ENCODE measurements around the gene PACC1. TPM values are rescaled to one million over a fixed set of nuclear protein-coding genes. Genes with fewer than 3 reads are reported as not detected.

Gene PACC1
- total RNA-seq, 1 experiment from 2014 or later = 27.7 TPM

DNA sequence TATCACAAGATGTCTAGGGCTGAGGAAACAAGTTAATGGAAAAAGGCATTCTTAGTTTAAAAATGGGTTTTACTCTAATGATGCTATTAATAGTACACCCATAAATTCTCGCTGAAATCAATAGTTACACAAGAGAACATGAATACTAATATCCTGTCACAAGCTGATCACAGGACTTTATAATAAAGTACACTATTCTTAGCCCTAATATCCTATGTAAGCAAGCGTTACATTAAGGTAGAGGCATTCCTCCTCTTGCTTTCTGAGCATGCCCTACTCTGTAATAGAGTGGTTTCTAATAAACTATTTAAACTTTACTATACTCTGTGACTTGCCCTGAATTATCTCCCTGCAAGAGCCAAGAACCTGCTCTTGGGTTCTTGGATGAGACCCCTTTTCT, 6.5 kb upstream of the PACC1 start:
- POLR2A ChIA-PET (ENCODE audit: unreplicated experiment) = no interaction called here
- CTCF ChIA-PET = no interaction called here
- no peaks in the 10 kb centered on the region for H3K27me3 ChIP-seq (ENCODE audit: insufficient read depth, low read depth)
- no peaks in the 10 kb centered on the region for H3K9me2 ChIP-seq (ENCODE audit: insufficient read depth)
- no peaks in the 10 kb centered on the region for H3K36me3 ChIP-seq (ENCODE audit: low read depth)
- no TSS peak for BruUV-seq (replicated peaks)
- H3K4me3 ChIP-seq = no peak overlapping the region
- no peaks in the 10 kb centered on the region for H3F3A ChIP-seq (ENCODE audit: insufficient read depth, low read depth)
- no peaks in the 10 kb centered on the region for H3K9me3 ChIP-seq (ENCODE audit: insufficient read depth, low read depth)
- H3K79me2 ChIP-seq (ENCODE audit: low read depth) = no peaks in the 10 kb centered on the region
- H4K20me1 ChIP-seq (ENCODE audit: insufficient read depth) = no peaks in the 10 kb centered on the region
- H3K4me2 ChIP-seq = no peak overlapping the region
- no peak overlapping the region for H3K27ac ChIP-seq
- no peak overlapping the region for H2AFZ ChIP-seq
- no peak for DNase-seq
- TF ChIP-seq, protein P1, sequence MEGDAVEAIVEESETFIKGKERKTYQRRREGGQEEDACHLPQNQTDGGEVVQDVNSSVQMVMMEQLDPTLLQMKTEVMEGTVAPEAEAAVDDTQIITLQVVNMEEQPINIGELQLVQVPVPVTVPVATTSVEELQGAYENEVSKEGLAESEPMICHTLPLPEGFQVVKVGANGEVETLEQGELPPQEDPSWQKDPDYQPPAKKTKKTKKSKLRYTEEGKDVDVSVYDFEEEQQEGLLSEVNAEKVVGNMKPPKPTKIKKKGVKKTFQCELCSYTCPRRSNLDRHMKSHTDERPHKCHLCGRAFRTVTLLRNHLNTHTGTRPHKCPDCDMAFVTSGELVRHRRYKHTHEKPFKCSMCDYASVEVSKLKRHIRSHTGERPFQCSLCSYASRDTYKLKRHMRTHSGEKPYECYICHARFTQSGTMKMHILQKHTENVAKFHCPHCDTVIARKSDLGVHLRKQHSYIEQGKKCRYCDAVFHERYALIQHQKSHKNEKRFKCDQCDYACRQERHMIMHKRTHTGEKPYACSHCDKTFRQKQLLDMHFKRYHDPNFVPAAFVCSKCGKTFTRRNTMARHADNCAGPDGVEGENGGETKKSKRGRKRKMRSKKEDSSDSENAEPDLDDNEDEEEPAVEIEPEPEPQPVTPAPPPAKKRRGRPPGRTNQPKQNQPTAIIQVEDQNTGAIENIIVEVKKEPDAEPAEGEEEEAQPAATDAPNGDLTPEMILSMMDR (conservative IDR thresholded peaks at IDR 0.05) = no peak
- no peak for TF ChIP-seq EZH2 (IDR thresholded peaks at IDR 0.05; ENCODE audit: low read depth)
- H3K4me1 ChIP-seq (replicated peaks; ENCODE audit: insufficient read depth) = no peaks in the 10 kb centered on the region
- intact Hi-C loops (cut with micrococcal nuclease; ENCODE audit: unreplicated experiment) = no loop called here

DNA sequence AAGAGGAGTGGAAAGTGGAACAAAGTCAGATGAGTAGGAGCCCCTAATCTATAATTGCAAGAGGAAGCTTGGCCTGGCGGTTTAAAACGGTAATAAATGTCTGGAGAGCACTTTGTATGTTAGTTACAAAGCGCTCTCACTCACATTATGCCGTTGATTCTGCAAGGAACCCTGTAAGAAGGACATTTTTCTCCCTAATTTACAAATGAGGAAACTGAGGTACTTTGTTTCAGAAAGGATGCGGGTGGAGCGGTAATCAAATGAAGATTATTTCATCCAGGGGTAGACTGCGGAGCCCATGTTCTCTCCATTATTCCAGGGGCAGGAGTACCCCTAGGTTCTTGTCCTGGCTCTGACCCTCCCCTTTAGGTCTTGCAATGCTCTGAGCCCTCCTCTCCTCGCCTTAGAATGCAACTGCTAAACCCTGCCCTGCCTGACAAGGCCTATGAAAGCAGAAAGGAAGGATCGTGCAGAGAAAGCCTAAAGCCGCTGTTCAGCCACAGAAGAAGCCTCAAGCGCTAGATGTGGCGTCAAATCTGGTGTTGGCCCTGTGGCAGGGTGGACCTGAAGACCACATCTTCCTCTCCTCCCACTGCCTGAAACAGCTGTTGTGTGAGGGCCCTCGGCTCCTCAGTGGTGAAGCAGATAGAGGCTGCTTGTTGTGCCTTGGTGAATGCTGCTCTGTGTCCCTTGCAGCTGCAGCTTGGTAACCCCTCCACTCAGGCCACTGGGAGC, 588 bp upstream of the PACC1 start:
- ChIA-PET CTCF (no interaction called here), POLR2A (ENCODE audit: unreplicated experiment) (interaction anchor here (0.6 kb wide), 1 partner anchor 377 kb away, joined by 3 read pairs; no protein-coding TSS in a partner anchor)
- no peak overlapping the region for H3K27ac ChIP-seq
- BruUV-seq (replicated peaks) = TSS peak; percentile 50
- peak overlapping the region; percentile 97 for H3K4me2 ChIP-seq
- no peak for DNase-seq
- H3K9me2 ChIP-seq (ENCODE audit: insufficient read depth) = no peaks in the 10 kb centered on the region
- no peaks in the 10 kb centered on the region for H3K27me3 ChIP-seq (ENCODE audit: insufficient read depth, low read depth)
- H3K4me1 ChIP-seq (replicated peaks; ENCODE audit: insufficient read depth) = peaks cover 9% of the 10 kb centered on the region
- TF ChIP-seq, protein P1 (conservative IDR thresholded peaks at IDR 0.05) = no peak
- no peak for TF ChIP-seq EZH2 (IDR thresholded peaks at IDR 0.05; ENCODE audit: low read depth)
- no peaks in the 10 kb centered on the region for H3F3A ChIP-seq (ENCODE audit: insufficient read depth, low read depth)
- H3K9me3 ChIP-seq (ENCODE audit: insufficient read depth, low read depth) = no peaks in the 10 kb centered on the region
- peak overlapping the region; percentile 91 for H2AFZ ChIP-seq
- no peaks in the 10 kb centered on the region for H3K36me3 ChIP-seq (ENCODE audit: low read depth)
- H4K20me1 ChIP-seq (ENCODE audit: insufficient read depth) = no peaks in the 10 kb centered on the region
- peak overlapping the region; percentile 79; the same call in 1 of the 2 replicates for H3K4me3 ChIP-seq
- H3K79me2 ChIP-seq (ENCODE audit: low read depth) = peaks cover 16% of the 10 kb centered on the region
- intact Hi-C loops (cut with micrococcal nuclease; ENCODE audit: unreplicated experiment) = no loop called here

DNA sequence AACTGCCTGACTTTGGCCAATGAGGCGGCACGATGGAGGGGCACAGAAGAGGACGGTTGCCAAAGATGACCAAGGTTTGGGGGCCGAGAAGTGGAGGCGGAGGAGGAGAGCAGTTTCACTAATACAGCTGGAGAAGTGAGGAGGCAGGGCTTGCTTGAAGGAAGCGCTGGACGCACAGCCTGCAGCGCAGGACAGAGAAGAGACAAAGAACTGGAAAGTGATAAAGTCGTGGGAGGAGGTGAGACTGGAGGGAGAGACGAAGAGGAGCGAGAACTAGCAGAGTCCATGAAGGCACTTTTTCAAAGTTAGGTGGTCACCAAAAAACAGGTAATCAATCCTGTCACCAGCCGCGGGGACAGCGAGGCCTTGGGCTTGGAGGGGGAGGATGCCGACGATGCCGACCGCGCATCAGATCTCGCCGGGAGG, 771 bp downstream of the PACC1 start:
- Histone ChIP-seq H3K27me3 (ENCODE audit: insufficient read depth, low read depth) (no peaks in the 10 kb centered on the region), H3K4me1 (replicated peaks; ENCODE audit: insufficient read depth) (peaks cover 9% of the 10 kb centered on the region), H3K4me2 (peak overlapping the region; percentile 97), H2AFZ (peak overlapping the region; percentile 91), H3K4me3 (peak overlapping the region; percentile 79), H4K20me1 (ENCODE audit: insufficient read depth) (no peaks in the 10 kb centered on the region), H3K27ac (no peak overlapping the region), H3K9me3 (ENCODE audit: insufficient read depth, low read depth) (no peaks in the 10 kb centered on the region), H3K79me2 (ENCODE audit: low read depth) (peaks cover 16% of the 10 kb centered on the region), H3K36me3 (ENCODE audit: low read depth) (no peaks in the 10 kb centered on the region), H3F3A (ENCODE audit: insufficient read depth, low read depth) (no peaks in the 10 kb centered on the region), H3K9me2 (ENCODE audit: insufficient read depth) (no peaks in the 10 kb centered on the region)
- no peak for TF ChIP-seq EZH2 (IDR thresholded peaks at IDR 0.05; ENCODE audit: low read depth)
- TF ChIP-seq, protein P1 (conservative IDR thresholded peaks at IDR 0.05) = no peak
- CTCF ChIA-PET = no interaction called here
- peak in 1 of 2 experiments; percentile 15 for DNase-seq
- POLR2A ChIA-PET (ENCODE audit: unreplicated experiment) = no interaction called here
- BruUV-seq (replicated peaks) = no TSS peak
- intact Hi-C loops (cut with micrococcal nuclease; ENCODE audit: unreplicated experiment) = no loop called here
